Measurements from ENCODE around the gene SSTR1. TPM values are rescaled to one million over a fixed set of nuclear protein-coding genes. Genes with fewer than 3 reads are reported as not detected.

SSTR1 gene
- total RNA-seq, 4 donors from 2014 or later = 1.0 to 2.1 (median 1.4) TPM

- DNase-seq (ENCODE audit: low spot score in 2 of 2) = no peak
- peaks cover 0 to 22% (median 0%) of the 10 kb centered on the region in 4 donors for H3K4me1 ChIP-seq
- no peaks in the 10 kb centered on the region for H3K36me3 ChIP-seq
- no peak for TF ChIP-seq EP300 (IDR thresholded peaks at IDR 0.05)
- TF ChIP-seq, protein P1, sequence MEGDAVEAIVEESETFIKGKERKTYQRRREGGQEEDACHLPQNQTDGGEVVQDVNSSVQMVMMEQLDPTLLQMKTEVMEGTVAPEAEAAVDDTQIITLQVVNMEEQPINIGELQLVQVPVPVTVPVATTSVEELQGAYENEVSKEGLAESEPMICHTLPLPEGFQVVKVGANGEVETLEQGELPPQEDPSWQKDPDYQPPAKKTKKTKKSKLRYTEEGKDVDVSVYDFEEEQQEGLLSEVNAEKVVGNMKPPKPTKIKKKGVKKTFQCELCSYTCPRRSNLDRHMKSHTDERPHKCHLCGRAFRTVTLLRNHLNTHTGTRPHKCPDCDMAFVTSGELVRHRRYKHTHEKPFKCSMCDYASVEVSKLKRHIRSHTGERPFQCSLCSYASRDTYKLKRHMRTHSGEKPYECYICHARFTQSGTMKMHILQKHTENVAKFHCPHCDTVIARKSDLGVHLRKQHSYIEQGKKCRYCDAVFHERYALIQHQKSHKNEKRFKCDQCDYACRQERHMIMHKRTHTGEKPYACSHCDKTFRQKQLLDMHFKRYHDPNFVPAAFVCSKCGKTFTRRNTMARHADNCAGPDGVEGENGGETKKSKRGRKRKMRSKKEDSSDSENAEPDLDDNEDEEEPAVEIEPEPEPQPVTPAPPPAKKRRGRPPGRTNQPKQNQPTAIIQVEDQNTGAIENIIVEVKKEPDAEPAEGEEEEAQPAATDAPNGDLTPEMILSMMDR (IDR thresholded peaks at IDR 0.05) = no peak
- no peak for TF ChIP-seq POLR2A (IDR thresholded peaks at IDR 0.05)
- H3K9me3 ChIP-seq = peaks cover 0 to 4% (median 0%) of the 10 kb centered on the region in 4 donors
- H3K27me3 ChIP-seq = peaks cover 0 to 10% of the 10 kb centered on the region in 2 donors
- no peak overlapping the region for H3K27ac ChIP-seq
- WGBS, 2 donors = 57 to 74% methylated on average over 2 of the region's 2 CpGs
- H3K4me3 ChIP-seq = no peak overlapping the region
These were observed 3.6 kb upstream of the SSTR1 start for GRCh38 chr14:38203929-38204718.

- peaks cover 0 to 4% (median 0%) of the 10 kb centered on the region in 4 donors for H3K9me3 ChIP-seq
- no peak overlapping the region for H3K27ac ChIP-seq
- no peak for DNase-seq (ENCODE audit: low spot score in 2 of 2)
- no peak overlapping the region for H3K4me3 ChIP-seq
- no peaks in the 10 kb centered on the region for H3K36me3 ChIP-seq
- peaks cover 0 to 15% of the 10 kb centered on the region in 2 donors for H3K27me3 ChIP-seq
- peaks cover 0 to 23% (median 1%) of the 10 kb centered on the region in 4 donors for H3K4me1 ChIP-seq
- TF ChIP-seq, protein P1 (IDR thresholded peaks at IDR 0.05) = no peak
- TF ChIP-seq EP300 (IDR thresholded peaks at IDR 0.05) = no peak
- TF ChIP-seq POLR2A (IDR thresholded peaks at IDR 0.05) = no peak
These were observed 3.0 kb upstream of the SSTR1 start for GRCh38 chr14:38204719-38205115.

DNA sequence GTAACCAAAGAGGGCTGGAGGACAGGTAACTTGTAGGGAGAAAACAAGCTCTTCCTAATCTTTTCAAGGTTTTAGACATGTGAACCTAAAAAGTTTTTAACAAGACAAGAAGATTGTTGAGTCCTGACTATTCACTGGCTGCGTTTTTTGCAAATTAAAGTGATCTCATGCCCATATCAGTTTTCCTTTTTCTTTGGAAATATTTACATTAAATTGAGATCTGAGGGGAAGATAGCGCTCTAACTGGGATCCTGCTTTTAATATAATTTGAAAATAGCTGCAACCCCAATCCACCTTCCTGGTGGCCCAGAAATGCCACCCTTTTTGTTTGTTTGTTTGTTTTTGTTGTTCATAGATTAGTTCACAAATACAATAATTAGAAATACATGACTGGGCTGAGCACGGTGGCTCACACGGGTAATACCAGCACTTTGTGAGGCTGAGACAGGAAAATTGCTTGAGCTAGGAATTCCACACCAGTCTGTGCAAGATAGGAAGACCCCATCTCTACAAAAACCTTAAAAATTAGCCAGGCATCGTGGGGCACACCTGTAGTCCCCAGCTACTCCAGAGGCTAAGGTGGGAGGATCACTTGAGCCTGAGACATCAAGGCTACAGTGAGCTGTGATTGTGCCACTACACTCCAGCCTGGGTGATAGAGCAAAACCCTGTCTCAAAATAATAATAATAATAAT is 2.4 kb upstream of the SSTR1 start:
- Histone ChIP-seq H3K27me3 (peaks cover 0 to 21% of the 10 kb centered on the region in 2 donors), H3K9me3 (peaks cover 0 to 4% (median 0%) of the 10 kb centered on the region in 4 donors), H3K27ac (no peak overlapping the region), H3K36me3 (no peaks in the 10 kb centered on the region), H3K4me3 (no peak overlapping the region), H3K4me1 (peaks cover 0 to 29% (median 4%) of the 10 kb centered on the region in 4 donors)
- DNase-seq (ENCODE audit: low spot score in 2 of 2) = no peak
- 89 to 91% methylated on average over 5 of the region's 5 CpGs for WGBS, 2 donors
- no peak for TF ChIP-seq POLR2A (IDR thresholded peaks at IDR 0.05)
- TF ChIP-seq EP300 (IDR thresholded peaks at IDR 0.05) = no peak
- TF ChIP-seq, protein P1 (IDR thresholded peaks at IDR 0.05) = no peak

DNA sequence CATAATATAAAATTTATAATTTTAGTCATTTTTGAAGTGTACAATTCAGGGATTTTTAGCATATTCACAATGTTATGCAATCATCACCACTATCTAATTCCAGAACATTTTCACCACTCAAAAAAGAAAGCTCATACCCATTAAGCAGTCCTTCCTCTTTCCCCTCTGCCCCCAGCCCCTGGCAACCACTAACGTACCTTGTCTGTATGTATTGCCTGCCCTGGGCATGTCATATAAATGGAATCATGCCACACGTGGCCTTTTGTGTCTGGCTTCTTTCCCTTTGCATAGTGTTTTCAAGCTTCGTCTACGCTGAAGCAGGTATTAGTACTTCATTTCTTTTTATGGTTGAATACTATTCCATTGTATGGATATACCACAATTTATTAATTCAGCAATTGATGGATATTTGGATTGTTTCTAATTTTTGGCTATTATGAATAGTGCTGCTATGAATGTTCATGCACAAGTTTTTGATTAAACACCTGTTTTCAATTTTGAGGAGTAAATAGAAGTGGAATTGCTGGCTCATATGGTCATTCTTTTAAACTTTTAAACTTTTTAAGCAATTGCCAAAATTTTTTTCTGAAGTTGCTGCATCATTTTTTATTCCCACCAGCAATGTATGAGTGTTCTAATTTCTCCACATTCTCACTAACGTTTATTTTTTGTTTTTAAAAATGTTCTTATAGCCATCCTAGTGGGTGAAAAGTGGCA is 1.6 kb upstream of the SSTR1 start:
- no peak overlapping the region for H3K27ac ChIP-seq
- peaks cover 0 to 29% of the 10 kb centered on the region in 2 donors for H3K27me3 ChIP-seq
- H3K9me3 ChIP-seq = peaks cover 0 to 4% (median 0%) of the 10 kb centered on the region in 4 donors
- H3K36me3 ChIP-seq = no peaks in the 10 kb centered on the region
- peaks cover 0 to 37% (median 7%) of the 10 kb centered on the region in 4 donors for H3K4me1 ChIP-seq
- DNase-seq (ENCODE audit: low spot score in 2 of 2) = no peak
- TF ChIP-seq POLR2A (IDR thresholded peaks at IDR 0.05) (no peak), EP300 (IDR thresholded peaks at IDR 0.05) (no peak)
- TF ChIP-seq, protein P1 (IDR thresholded peaks at IDR 0.05) = no peak
- no peak overlapping the region for H3K4me3 ChIP-seq
- 85 to 89% methylated on average over 5 of the region's 5 CpGs for WGBS, 2 donors

All from tibial nerve (tissue), 4 donors.